NCI-H774 (cell line): ENCODE measurements around the gene ANAPC13.

Experiments
- DNase-seq: peaks from one replicate; lab custom pipeline; 2025; lab: John Stamatoyannopoulos, UW

Gene ANAPC13

DNA sequence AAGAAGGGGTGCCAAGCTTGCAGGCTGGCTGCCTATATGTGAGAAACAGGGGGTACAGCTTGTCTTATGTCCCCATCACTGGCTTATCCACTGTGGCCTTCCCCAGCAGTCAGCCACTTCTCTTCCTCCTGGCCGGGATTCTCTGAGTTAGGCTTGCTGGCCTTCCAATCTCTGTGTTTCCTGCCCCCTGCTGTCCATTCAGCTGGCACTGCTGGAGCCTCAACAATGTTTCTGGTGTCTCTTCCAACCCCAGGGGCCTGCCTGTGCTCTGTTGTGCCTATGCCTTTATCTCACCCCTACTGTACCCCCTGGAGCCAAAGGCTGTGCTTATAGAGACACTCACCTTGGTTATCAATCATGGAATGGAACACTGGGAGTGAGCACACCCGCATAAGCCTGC lies 36.5 kb downstream of the ANAPC13 start:
- DNase-seq = peak; percentile 19

DNA sequence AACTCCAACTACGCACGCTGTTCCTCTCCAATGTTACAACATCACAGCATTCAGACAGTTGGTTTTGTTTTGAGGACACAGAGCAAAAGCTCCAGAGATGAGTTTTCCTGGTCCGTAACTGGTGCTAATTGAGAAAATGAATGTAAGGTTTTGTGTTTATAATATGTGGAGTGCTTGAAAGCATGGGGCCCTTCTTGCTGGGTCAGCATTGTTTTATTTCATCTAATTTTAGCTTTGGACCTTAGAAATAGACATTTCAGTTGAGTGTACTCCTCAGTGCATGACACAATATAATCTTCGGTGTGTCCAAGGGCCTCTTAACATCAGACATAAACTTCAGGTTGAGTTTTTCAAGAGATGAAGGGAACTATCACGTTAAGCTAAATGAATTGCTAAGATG lies 37.1 kb downstream of the ANAPC13 start:
- no peak for DNase-seq

DNA sequence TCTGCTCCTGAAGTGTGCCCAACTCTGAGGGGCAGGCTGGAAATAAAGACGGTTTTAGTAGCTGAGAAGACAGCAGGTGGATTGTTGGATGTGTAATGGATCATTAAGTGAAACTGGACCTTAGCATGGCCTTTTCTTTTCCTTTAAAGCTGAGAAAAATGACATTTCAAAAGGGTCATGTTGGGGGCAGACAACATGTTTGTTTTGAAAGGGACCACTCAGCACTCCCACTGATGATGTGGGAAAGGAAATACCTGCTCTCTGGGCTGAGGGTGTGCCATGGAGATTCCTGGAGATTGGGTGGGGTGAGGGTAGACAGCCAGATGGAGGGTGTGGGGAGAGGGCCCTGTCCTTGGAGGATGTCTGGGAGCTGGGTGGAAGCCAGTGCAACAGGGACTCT lies 38.4 kb downstream of the ANAPC13 start:
- no peak for DNase-seq

DNA sequence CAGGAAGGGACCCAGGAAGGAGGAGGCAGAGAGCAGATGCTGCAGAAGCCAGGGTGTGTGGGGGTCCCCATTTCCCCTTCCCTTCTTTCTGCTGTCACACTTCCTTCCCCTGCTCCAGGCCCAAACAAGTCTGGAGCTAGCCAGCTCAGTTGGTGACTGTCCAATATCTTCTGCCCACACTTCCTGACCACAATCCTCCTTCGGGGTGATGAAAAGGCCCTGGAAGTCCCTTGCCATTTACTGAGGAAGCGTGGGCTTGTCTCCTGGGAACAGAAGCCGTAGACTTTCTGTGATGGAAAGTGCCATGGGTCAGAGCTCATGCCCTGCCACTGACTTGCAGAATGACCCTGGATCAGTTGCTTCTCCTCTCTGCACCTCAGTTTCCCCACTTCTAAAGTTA lies 39.0 kb downstream of the ANAPC13 start:
- no peak for DNase-seq

DNA sequence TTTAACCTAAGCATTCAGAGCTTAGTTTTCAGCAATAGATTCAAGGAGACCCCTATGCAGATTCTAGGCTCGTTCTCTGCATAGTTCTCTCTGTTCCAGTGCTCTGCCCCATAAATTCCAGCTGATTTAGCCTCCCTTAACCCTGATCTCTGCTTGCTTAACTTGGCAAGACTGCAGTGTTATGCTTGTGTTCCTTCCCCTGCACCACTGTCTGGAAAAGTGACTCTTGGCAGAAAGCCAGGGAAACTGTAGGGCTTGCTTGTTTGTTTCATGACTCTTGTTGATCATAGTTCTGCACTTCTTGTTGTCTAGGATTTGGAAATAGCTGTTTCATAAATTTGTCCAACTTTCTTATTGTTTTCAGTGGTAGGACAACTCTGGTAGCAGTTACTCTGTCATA lies 40.1 kb downstream of the ANAPC13 start:
- DNase-seq = no peak

GRCh38 chr3:134445095-134445494 lies 40.7 kb downstream of the ANAPC13 start:
- DNase-seq = no peak

DNA sequence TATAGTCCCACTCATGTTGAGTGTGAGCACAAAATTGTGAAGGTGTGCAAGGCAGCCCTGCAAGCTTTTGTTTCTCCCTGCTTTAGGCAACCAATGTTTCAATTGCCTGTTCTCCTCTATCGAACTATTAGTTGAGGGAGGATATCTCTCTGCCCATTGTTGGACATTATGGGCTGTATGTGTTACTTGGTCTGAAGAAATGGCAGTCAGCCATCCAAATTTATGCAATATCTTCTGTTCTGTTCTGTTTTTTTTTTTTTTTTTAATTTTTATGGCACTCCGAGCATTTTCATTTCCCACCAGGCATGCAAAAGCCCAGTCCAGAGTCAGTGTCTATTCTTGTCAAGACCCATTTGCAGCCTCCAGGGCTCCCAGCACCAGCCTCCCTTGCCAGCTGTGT lies 44.0 kb downstream of the ANAPC13 start:
- DNase-seq = no peak

DNA sequence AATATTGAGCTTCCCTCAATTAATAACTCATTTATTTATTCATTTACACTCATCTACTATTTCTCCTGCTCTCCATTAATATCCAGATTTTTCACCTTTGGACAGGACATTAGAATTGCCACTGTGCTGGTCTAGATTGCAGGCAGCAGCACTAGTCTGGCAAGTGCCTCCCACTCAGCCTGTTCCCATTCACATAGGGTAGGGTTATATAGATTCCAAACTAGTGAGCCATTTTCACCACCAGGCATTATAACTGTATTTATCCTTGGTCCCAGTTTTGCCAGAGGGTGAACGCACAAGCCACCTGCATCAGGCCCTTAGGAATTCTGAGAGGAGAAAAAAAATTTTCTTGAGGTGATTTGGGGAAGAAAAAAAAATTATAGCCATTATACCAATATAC lies 44.5 kb downstream of the ANAPC13 start:
- DNase-seq = no peak

- DNase-seq = no peak
Measured at GRCh38 chr3:134437211-134437752, 48.5 kb downstream of the ANAPC13 start.

DNA sequence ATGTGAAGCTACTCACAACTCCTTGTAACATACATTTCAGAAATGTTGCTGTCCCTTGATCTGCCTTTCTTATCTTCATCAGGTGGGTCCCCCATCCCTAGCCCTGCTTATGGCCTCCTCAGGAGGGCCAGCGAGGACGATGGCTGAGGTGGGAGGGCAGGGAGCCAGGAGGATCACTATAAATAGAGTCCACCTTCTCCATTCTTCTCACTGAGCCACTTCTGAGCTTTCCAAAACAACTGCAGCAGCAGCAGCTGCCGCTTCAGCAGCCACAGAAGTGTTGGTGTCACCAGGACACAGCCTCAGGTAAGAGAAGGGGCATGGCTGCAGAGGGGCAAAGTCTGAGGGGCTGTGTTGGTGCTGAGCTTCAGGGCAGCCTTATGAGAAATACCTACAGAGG lies 53.5 kb downstream of the ANAPC13 start:
- DNase-seq = peak; percentile 28

DNA sequence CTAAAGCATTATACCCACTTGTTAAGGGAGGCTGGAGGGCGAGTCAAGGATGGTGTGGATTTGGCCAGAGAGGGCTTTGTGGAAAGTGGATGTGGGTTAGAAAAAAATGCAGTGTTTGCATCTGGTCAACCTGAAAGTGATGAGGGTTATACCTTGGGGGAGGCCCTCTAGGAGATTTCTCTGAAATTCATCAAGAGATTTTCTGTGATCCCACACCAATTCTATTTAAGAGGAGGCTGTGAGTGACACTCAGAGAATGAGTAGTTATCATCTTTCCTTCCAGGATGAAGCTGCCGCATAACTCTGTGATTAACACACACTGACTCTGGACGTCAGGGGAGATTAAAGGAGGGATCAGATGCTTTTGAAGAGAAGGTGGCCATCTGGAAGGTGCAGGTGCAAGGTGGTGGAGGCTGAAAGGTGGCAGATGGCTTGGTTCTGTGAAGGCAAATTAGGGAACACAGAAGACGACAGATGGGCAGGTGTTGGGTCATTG lies 54.8 kb downstream of the ANAPC13 start:
- DNase-seq = peak; percentile 55

DNA sequence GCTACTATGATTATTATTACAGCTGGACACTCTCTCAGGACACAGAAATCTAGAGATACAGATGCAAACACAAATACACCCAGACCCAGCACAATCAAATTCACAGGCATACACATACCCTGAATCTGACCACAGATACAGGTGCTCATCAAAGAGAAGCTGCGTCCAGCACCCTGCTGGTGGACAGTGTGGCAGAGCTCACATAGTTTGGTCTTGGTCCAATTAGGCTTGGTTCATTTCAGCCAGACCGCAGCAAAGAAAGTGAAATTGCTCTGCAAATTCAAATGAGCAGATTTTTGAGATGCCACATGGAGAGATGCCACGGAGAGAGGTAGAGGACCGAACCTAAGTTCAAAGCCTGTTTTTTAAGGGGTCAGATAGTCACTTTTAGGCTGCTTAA lies 55.6 kb downstream of the ANAPC13 start:
- no peak for DNase-seq

GRCh38 chr3:134428401-134428800 lies 57.4 kb downstream of the ANAPC13 start:
- DNase-seq = no peak
